ENCODE data around the gene PREP. TPM values are rescaled to one million over a fixed set of nuclear protein-coding genes. Genes with fewer than 3 reads are reported as not detected.
A peak's percentile ranks its signal among the peaks of the same experiment; 100 is the strongest.

Gene PREP
- total RNA-seq = 55.9 and 58.1 TPM in 2 replicates

DNA sequence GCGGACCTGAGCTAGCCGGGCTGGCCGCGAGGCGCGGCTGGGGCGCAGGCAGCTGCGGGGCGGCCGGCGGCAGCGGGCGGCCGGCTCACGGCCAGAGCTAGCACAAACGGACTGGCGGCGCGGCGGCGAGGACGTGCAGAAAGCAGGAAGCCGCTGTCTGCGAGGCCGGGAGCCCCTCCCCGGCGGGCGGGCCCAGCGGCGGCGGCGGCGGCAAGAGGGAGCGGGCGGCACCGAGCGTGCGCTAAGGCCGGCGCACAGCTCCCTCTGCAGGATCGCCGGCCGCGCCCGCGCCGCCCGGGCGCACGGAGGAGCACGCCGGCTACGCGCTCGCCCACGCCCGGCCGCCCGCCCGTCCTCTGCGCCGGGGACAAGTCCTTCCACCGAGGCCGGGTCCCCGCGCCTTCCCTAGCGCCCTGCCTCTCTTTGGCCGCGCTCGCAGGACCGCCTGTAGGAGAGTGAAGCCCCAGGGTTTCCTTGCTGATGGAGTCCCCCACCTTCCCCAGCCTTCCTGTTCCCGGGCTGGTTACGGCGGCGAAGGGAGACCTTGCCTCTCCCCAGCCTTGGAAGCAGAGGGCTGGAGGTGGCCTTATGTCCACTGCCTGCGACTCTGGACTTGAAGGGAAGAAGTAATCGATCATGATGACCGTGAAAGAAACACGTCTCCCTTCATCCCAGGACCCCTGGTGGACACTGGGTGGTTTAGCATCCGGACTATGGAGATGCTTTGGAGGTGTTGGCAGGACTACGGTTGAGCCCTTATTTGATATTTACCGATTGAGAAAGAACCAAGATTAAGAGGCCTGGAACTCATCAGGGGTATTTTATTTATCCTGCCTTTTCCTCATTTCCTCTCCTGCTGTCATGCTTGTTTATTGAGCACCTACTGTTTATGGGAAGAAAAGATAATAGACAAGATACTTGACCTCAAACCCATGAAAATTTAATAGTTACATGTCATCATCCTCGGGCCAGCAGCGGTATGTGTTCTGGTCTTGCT, at the start of gene PREP:
TSS of gene PREP (minus strand) at position 144 of the 997 bp plus-strand sequence. CDS start 191 bp downstream, outside the sequence.
- H3K36me3 Mint-ChIP-seq (ENCODE audit: low read depth) = no peaks in the 10 kb centered on the region
- peaks cover 5% of the 10 kb centered on the region for H3K27me3 Mint-ChIP-seq (ENCODE audit: insufficient read depth)
- H3K9me3 Mint-ChIP-seq = no peaks in the 10 kb centered on the region
- intact Hi-C loops (cut with micrococcal nuclease) = loop anchor here (1.0 to 10.0 kb wide), 9 partner anchors 21 to 1626 kb away; partner anchors contain the start of genes ATG5, HACE1, MTRES1 and QRSL1
- peak within 1 kb of the TSS; percentile 93 for H3K4me3 Mint-ChIP-seq
- DNase-seq (ENCODE audit: low spot score) = peak; percentile 84
- H3K4me1 Mint-ChIP-seq (ENCODE audit: low read depth) = peaks cover 58% of the 10 kb centered on the region
- peak within 1 kb of the TSS; percentile 88 for H3K27ac Mint-ChIP-seq

GRCh38 chr6:105452376-105452775, 49.5 kb upstream of the PREP start:
- peaks cover 27% of the 10 kb centered on the region for H3K27me3 Mint-ChIP-seq (ENCODE audit: insufficient read depth)
- H3K4me3 Mint-ChIP-seq = no peak overlapping the region
- no peaks in the 10 kb centered on the region for H3K36me3 Mint-ChIP-seq (ENCODE audit: low read depth)
- no peak for DNase-seq (ENCODE audit: low spot score)
- intact Hi-C loops (cut with micrococcal nuclease) = no loop called here
- H3K9me3 Mint-ChIP-seq = no peaks in the 10 kb centered on the region
- H3K4me1 Mint-ChIP-seq (ENCODE audit: low read depth) = peaks cover 10% of the 10 kb centered on the region
- no peak overlapping the region for H3K27ac Mint-ChIP-seq

GRCh38 chr6:105449756-105450390, 47.0 kb upstream of the PREP start:
- Mint-ChIP-seq H3K27ac (no peak overlapping the region), H3K4me3 (no peak overlapping the region), H3K27me3 (ENCODE audit: insufficient read depth) (peaks cover 30% of the 10 kb centered on the region), H3K9me3 (no peaks in the 10 kb centered on the region), H3K36me3 (ENCODE audit: low read depth) (no peaks in the 10 kb centered on the region), H3K4me1 (ENCODE audit: low read depth) (peaks cover 10% of the 10 kb centered on the region)
- no peak for DNase-seq (ENCODE audit: low spot score)
- intact Hi-C loops (cut with micrococcal nuclease) = no loop called here

- Mint-ChIP-seq H3K9me3 (peaks cover 4% of the 10 kb centered on the region), H3K27me3 (ENCODE audit: insufficient read depth) (peaks cover 44% of the 10 kb centered on the region), H3K4me1 (ENCODE audit: low read depth) (no peaks in the 10 kb centered on the region), H3K27ac (no peak overlapping the region), H3K4me3 (no peak overlapping the region), H3K36me3 (ENCODE audit: low read depth) (no peaks in the 10 kb centered on the region)
- intact Hi-C loops (cut with micrococcal nuclease) = no loop called here
- DNase-seq (ENCODE audit: low spot score) = no peak
Observed at GRCh38 chr6:105445481-105445880, 42.6 kb upstream of the PREP start.

GRCh38 chr6:105443941-105444340, 41.1 kb upstream of the PREP start:
- Mint-ChIP-seq H3K27me3 (ENCODE audit: insufficient read depth) (peaks cover 47% of the 10 kb centered on the region), H3K27ac (no peak overlapping the region), H3K4me1 (ENCODE audit: low read depth) (no peaks in the 10 kb centered on the region), H3K36me3 (ENCODE audit: low read depth) (no peaks in the 10 kb centered on the region), H3K9me3 (peaks cover 4% of the 10 kb centered on the region), H3K4me3 (no peak overlapping the region)
- intact Hi-C loops (cut with micrococcal nuclease) = no loop called here
- no peak for DNase-seq (ENCODE audit: low spot score)

GRCh38 chr6:105442369-105442768, 39.5 kb upstream of the PREP start:
- Mint-ChIP-seq H3K36me3 (ENCODE audit: low read depth) (no peaks in the 10 kb centered on the region), H3K9me3 (peaks cover 4% of the 10 kb centered on the region), H3K4me1 (ENCODE audit: low read depth) (no peaks in the 10 kb centered on the region), H3K4me3 (no peak overlapping the region), H3K27ac (no peak overlapping the region), H3K27me3 (ENCODE audit: insufficient read depth) (peaks cover 48% of the 10 kb centered on the region)
- DNase-seq (ENCODE audit: low spot score) = no peak
- intact Hi-C loops (cut with micrococcal nuclease) = no loop called here

- no peak for DNase-seq (ENCODE audit: low spot score)
- intact Hi-C loops (cut with micrococcal nuclease) = no loop called here
- Mint-ChIP-seq H3K36me3 (ENCODE audit: low read depth) (no peaks in the 10 kb centered on the region), H3K27me3 (ENCODE audit: insufficient read depth) (peaks cover 55% of the 10 kb centered on the region), H3K27ac (no peak overlapping the region), H3K4me3 (no peak overlapping the region), H3K9me3 (no peaks in the 10 kb centered on the region), H3K4me1 (ENCODE audit: low read depth) (peaks cover 5% of the 10 kb centered on the region)
Observed at GRCh38 chr6:105437236-105437635, 34.4 kb upstream of the PREP start.

GRCh38 chr6:105433723-105434122, 30.8 kb upstream of the PREP start:
- Mint-ChIP-seq H3K27me3 (ENCODE audit: insufficient read depth) (peaks cover 50% of the 10 kb centered on the region), H3K4me3 (no peak overlapping the region), H3K4me1 (ENCODE audit: low read depth) (peaks cover 5% of the 10 kb centered on the region), H3K27ac (no peak overlapping the region), H3K36me3 (ENCODE audit: low read depth) (no peaks in the 10 kb centered on the region), H3K9me3 (no peaks in the 10 kb centered on the region)
- intact Hi-C loops (cut with micrococcal nuclease) = loop anchor here (2.0 to 5.0 kb wide), 6 partner anchors 187 to 1134 kb away; no protein-coding TSS in a partner anchor
- DNase-seq (ENCODE audit: low spot score) = no peak

DNA sequence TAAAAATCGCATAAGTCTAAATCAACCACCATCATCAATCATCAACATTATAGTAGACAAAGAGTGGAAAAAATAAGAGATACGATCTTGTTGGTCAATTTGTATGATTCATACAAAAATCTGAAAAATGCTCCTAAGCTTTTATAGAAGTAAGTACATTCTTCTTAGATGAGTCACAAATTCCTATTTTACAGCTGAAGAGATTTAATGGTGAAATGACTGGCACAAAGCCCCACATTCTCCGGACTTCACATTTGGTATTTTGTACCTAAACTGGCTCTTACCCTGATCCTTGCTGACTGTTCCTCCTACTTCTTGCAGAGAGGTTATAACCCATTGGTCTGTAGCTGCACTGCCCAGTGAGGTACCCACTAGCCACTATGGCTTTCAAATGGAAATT, 29.9 kb upstream of the PREP start:
- H3K4me3 Mint-ChIP-seq = no peak overlapping the region
- no peaks in the 10 kb centered on the region for H3K36me3 Mint-ChIP-seq (ENCODE audit: low read depth)
- H3K9me3 Mint-ChIP-seq = no peaks in the 10 kb centered on the region
- no peak overlapping the region for H3K27ac Mint-ChIP-seq
- H3K4me1 Mint-ChIP-seq (ENCODE audit: low read depth) = peaks cover 5% of the 10 kb centered on the region
- H3K27me3 Mint-ChIP-seq (ENCODE audit: insufficient read depth) = peaks cover 46% of the 10 kb centered on the region
- DNase-seq (ENCODE audit: low spot score) = no peak
- intact Hi-C loops (cut with micrococcal nuclease) = loop anchor here (1.0 to 5.0 kb wide), 7 partner anchors 52 to 1135 kb away; no protein-coding TSS in a partner anchor

GRCh38 chr6:105431226-105431625, 28.3 kb upstream of the PREP start:
- Mint-ChIP-seq H3K27ac (no peak overlapping the region), H3K4me3 (no peak overlapping the region)
- peak; percentile 12 for DNase-seq (ENCODE audit: low spot score)

DNA sequence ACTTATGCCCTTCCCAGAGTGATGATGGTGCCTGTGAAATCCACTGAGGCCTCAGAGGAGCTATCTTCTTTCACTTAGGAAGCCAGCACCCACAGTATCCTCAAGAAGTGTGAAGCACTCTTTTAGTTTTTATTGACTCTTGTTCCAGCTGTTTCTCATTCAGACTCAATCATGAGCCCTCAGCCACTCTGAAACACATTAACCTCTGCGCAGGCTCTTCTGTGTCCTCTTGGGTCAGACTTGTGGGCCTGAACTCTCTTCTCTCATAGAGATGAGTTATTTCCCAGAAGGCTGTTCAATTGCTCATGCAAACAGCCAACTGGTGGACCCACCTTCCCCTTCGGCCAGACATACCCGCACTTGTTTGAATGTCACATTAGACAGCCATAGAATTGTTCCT, 27.8 kb upstream of the PREP start:
- intact Hi-C loops (cut with micrococcal nuclease) = loop anchor here (1.0 to 5.0 kb wide), 9 partner anchors 302 to 1137 kb away; no protein-coding TSS in a partner anchor
- DNase-seq (ENCODE audit: low spot score) = no peak
- H3K27ac Mint-ChIP-seq = no peak overlapping the region
- no peaks in the 10 kb centered on the region for H3K36me3 Mint-ChIP-seq (ENCODE audit: low read depth)
- H3K4me1 Mint-ChIP-seq (ENCODE audit: low read depth) = peaks cover 5% of the 10 kb centered on the region
- H3K9me3 Mint-ChIP-seq = no peaks in the 10 kb centered on the region
- no peak overlapping the region for H3K4me3 Mint-ChIP-seq
- peaks cover 30% of the 10 kb centered on the region for H3K27me3 Mint-ChIP-seq (ENCODE audit: insufficient read depth)

More at GRCh38 chr6:105431226-105431625, 28.3 kb upstream of the PREP start:
- Mint-ChIP-seq H3K36me3 (ENCODE audit: low read depth) (no peaks in the 10 kb centered on the region), H3K27me3 (ENCODE audit: insufficient read depth) (peaks cover 35% of the 10 kb centered on the region), H3K9me3 (no peaks in the 10 kb centered on the region), H3K4me1 (ENCODE audit: low read depth) (peaks cover 5% of the 10 kb centered on the region)
- intact Hi-C loops (cut with micrococcal nuclease) = loop anchor here (1.0 to 5.0 kb wide), 9 partner anchors 302 to 1136 kb away; no protein-coding TSS in a partner anchor

DNA sequence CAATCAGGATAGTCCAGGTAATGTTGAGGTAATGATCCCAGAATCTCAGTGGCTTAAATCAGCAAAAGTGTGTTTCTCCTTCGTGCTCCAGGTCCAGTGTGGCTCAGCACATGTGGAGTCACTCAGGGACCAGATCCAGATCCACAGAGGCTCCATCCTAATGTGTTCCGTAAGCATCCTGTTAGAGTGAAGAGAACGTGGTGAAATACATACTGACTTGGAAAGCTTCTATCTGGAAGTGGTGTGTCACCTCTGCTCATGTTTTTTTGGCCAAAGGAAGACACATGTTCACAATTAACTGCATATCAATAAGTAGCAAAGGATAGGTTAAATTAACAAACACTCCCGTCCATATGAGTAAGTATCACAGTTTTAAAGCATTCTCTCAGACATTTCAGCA, 26.8 kb upstream of the PREP start:
- H3K27me3 Mint-ChIP-seq (ENCODE audit: insufficient read depth) = peaks cover 22% of the 10 kb centered on the region
- no peak overlapping the region for H3K27ac Mint-ChIP-seq
- peaks cover 2% of the 10 kb centered on the region for H3K4me1 Mint-ChIP-seq (ENCODE audit: low read depth)
- no peaks in the 10 kb centered on the region for H3K36me3 Mint-ChIP-seq (ENCODE audit: low read depth)
- H3K9me3 Mint-ChIP-seq = no peaks in the 10 kb centered on the region
- no peak overlapping the region for H3K4me3 Mint-ChIP-seq
- DNase-seq (ENCODE audit: low spot score) = no peak
- intact Hi-C loops (cut with micrococcal nuclease) = loop anchor here (2.0 to 10.0 kb wide), 7 partner anchors 303 to 1138 kb away; no protein-coding TSS in a partner anchor

Measured in activated T-helper 1 cell treated with anti-CD3 and anti-CD28 coated beads, Interleukin-12 subunit alpha, Interleukin-12 subunit beta, Interleukin-2, Interleukin-4 antibody, amounts not matched to agents 30 ng/mL and 10 ng/mL and 1 ng/mL, durations not matched to agents 14 hours and 24 hours and 36 hours (primary cell).